Glutamatergic neuron (in vitro differentiated cells): ENCODE data around the gene PSAPL1. TPM values are rescaled to one million over a fixed set of nuclear protein-coding genes. Genes with fewer than 3 reads are reported as not detected.

Experiments used
- DNase-seq: peaks from one replicate; pipeline ENCODE4 v3.0.0; 2022
- H3K27ac Mint-ChIP-seq: one replicate; pipeline ENCODE4 v1.8.0; 2020; ENCODE audit warnings: mild to moderate bottlenecking, mixed read lengths, inconsistent platforms; ENCODE audit not compliant: unreplicated experiment
- H3K27me3 Mint-ChIP-seq: one replicate; pipeline ENCODE4 v1.8.0; 2020; ENCODE audit warnings: mild to moderate bottlenecking, moderate library complexity, mixed read lengths, inconsistent platforms; ENCODE audit not compliant: unreplicated experiment
- H3K36me3 Mint-ChIP-seq: one replicate; pipeline ENCODE4 v1.8.0; 2020; ENCODE audit warnings: mild to moderate bottlenecking, mixed read lengths, inconsistent platforms; ENCODE audit not compliant: unreplicated experiment
- H3K4me1 Mint-ChIP-seq: one replicate; pipeline ENCODE4 v1.8.0; 2020; ENCODE audit warnings: mild to moderate bottlenecking, low read depth, mixed read lengths, inconsistent platforms; ENCODE audit not compliant: unreplicated experiment
- H3K4me3 Mint-ChIP-seq: one replicate; pipeline ENCODE4 v1.8.0; 2020; ENCODE audit warnings: mild to moderate bottlenecking, mixed read lengths, inconsistent platforms; ENCODE audit not compliant: unreplicated experiment
- H3K9me3 Mint-ChIP-seq: one replicate; pipeline ENCODE4 v1.8.0; 2020; ENCODE audit warnings: mild to moderate bottlenecking, moderate library complexity, mixed read lengths, inconsistent platforms; ENCODE audit not compliant: unreplicated experiment
- total RNA-seq: library from RNA; stranded (reverse); fragmentation: NEBNext Ultra II Directional; extraction: Animal tissue kit (Norgen Biotek cat#: 25700); gene quantifications from one replicate; pipeline ENCODE4 v1.2.1, GENCODE V29; 2021; ENCODE audit not compliant: unreplicated experiment
- TF ChIP-seq, protein P1 (sequence below): fragments of 200-600 bp; sonication (generic); IDR thresholded peaks from one replicate; pipeline ENCODE4 v1.5.0; 2021; ENCODE audit not compliant: partially characterized antibody, unreplicated experiment

Gene PSAPL1
- total RNA-seq, 1 donor from 2014 or later: not detected

GRCh38 chr4:7433376-7434140, 1.2 kb downstream of the PSAPL1 start:
- Mint-ChIP-seq H3K36me3 (no peaks in the 10 kb centered on the region), H3K4me3 (no peak overlapping the region), H3K4me1 (peaks cover 9% of the 10 kb centered on the region), H3K27me3 (peaks cover 12% of the 10 kb centered on the region), H3K27ac (no peak overlapping the region), H3K9me3 (peaks cover 5% of the 10 kb centered on the region)
- TF ChIP-seq, protein P1, sequence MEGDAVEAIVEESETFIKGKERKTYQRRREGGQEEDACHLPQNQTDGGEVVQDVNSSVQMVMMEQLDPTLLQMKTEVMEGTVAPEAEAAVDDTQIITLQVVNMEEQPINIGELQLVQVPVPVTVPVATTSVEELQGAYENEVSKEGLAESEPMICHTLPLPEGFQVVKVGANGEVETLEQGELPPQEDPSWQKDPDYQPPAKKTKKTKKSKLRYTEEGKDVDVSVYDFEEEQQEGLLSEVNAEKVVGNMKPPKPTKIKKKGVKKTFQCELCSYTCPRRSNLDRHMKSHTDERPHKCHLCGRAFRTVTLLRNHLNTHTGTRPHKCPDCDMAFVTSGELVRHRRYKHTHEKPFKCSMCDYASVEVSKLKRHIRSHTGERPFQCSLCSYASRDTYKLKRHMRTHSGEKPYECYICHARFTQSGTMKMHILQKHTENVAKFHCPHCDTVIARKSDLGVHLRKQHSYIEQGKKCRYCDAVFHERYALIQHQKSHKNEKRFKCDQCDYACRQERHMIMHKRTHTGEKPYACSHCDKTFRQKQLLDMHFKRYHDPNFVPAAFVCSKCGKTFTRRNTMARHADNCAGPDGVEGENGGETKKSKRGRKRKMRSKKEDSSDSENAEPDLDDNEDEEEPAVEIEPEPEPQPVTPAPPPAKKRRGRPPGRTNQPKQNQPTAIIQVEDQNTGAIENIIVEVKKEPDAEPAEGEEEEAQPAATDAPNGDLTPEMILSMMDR: no peak
- DNase-seq: no peak

GRCh38 chr4:7432531-7433375, 2.0 kb downstream of the PSAPL1 start:
- Mint-ChIP-seq H3K4me1 (peaks cover 13% of the 10 kb centered on the region), H3K36me3 (no peaks in the 10 kb centered on the region), H3K9me3 (peaks cover 4% of the 10 kb centered on the region), H3K27ac (no peak overlapping the region), H3K27me3 (peaks cover 15% of the 10 kb centered on the region), H3K4me3 (no peak overlapping the region)
- DNase-seq: no peak
- TF ChIP-seq, protein P1: no peak

DNA sequence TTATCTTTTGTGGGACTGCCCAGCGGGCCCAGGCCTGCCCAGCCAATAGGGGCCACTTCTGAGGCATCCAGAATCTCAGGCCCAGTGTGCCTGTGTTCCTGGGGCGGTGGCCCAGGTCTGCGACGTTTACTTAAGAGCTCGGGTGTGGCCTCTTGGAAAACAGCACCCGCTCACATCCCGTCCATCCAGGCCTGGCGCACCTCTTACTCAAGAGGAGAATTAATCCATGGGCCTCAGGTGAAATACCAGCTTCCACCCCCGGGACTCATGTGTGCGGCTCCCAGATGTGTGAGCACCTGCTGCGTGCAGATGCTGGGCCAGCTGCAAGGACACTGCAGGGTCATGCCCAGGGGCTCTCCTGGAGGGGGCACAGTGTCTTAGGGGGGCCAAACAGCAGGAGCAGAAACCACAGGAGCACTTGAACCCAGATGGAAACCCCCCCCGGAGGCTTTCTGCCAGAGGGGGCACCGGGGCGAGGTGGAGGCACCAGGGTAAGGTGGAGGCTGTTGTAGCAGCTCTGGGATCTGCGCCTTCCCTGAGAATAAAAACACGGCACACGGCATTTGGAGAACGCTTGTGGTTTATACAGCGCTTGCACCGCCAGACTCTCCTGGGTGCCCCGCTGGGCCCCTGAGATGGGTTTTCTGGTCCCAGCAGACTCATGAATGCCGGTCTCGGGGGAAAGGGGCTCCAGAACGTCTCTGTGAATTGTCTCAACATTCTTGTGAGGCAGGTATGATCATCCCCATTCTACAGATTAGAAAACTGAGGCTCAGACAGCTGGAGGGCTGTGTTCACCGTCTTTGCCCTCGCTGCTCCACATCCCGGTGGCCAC, 2.8 kb downstream of the PSAPL1 start:
- TF ChIP-seq, protein P1: no peak
- H3K36me3 Mint-ChIP-seq: no peaks in the 10 kb centered on the region
- no peak for DNase-seq
- H3K27ac Mint-ChIP-seq: no peak overlapping the region
- peaks cover 14% of the 10 kb centered on the region for H3K4me1 Mint-ChIP-seq
- peaks cover 15% of the 10 kb centered on the region for H3K27me3 Mint-ChIP-seq
- no peak overlapping the region for H3K4me3 Mint-ChIP-seq
- H3K9me3 Mint-ChIP-seq: peaks cover 3% of the 10 kb centered on the region

GRCh38 chr4:7430965-7431695, 3.6 kb downstream of the PSAPL1 start:
- TF ChIP-seq, protein P1: no peak
- no peak for DNase-seq
- Mint-ChIP-seq H3K9me3 (no peaks in the 10 kb centered on the region), H3K27me3 (peaks cover 14% of the 10 kb centered on the region), H3K4me1 (peaks cover 14% of the 10 kb centered on the region), H3K36me3 (no peaks in the 10 kb centered on the region), H3K27ac (no peak overlapping the region), H3K4me3 (no peak overlapping the region)
